Measurements from ENCODE around the gene TADA1.

TADA1 gene

DNA sequence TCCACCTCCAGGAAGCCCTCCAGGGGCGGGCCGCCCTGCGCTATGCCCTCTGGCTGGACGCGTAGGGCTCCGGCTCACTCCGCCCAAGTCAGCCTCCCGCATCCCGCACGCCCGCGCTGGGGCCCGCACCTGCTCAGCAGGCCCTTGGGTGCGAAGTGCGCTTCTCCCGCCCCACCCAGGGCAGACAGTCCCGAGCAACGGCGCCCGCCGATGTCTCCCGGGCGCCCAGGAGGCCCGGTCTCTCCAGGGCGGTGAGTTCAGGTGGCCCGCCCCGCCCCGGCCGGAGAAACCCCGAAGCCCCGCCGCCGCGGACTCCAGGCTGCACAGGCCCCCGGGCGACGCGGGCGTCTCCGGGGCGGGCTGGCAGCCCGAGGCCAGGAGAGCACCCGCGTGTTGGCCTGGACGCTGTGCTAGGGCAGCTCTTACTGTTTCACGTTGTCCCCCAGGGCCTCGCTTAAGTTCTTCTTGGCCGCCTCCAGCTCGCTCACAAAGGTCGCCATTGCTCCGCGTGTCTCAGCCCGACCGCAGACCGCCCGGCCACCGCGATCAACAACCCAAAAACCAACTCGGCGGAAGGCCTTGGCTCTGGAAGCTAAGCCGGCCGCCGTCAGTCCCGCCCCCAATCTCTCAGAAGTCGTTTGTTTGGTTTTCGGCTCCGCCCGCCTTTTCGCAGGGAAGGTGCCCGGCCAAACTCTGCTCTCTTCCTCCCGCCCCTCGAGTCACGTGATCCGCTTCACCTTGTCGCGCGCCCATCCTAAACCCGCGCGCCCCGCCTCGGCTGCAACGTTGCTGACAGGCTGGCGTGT, at the start of gene TADA1:
Gene TADA1, minus strand, starts transcription at position 531 of the 806 bp plus-strand sequence. Its CDS starts 31 bp downstream, at position 500.
- FAIRE-seq (peak; percentile 96), DNase-seq (ENCODE audit: insufficient read length, low spot score) (peak; percentile 83)

- DNase-seq (ENCODE audit: insufficient read length, low spot score) (no peak), FAIRE-seq (peak; percentile 11)
These were observed 48.9 kb upstream of the TADA1 start for GRCh38 chr1:166924823-166925541.

DNA sequence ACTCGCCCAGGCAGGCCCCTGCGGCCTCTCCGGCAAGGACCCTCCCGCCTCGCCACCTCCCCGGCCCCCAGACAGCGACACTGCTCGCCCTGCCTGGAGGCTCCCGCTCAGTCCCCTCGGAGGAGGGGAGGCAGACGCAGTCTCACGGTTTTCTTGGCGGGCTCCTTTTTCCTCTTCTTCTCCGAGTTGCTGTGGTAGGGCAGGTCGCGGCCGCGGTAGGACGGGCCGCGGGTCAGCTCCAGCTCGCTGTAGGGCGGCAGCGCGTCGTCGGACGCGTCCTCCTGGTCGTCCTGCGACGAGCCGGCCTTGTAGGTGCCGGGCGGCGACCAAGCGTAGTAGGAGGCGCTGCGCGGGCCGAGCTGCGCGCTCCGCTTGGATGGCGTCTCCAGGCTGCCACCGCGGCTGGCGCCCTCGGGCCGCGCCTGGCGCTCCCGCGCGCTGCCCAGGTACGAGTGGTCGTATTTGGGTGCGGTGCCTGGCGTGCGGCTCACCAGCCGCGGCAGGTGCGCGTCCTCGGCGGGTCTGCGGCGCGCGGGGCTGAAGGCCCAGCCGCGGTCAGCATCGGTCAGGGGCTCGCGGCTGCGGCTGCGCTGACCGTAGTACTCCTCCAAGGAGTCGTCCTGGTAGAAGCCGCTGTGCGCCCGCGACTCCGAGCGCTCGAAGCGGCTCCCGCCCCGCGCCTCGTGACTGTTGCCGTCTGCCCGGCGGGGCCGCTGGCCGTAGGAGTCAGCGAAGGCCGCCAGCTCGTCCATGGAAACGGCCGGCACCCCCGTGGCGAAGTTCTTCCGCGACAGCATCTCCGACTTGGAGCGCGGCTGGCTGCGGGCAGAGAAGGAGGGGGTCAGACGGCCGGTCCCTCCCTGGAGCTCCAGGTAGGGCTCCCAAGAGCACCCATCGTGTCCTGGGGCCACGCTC, 44.8 kb upstream of the TADA1 start:
- FAIRE-seq: no peak
- DNase-seq (ENCODE audit: insufficient read length, low spot score): no peak

GRCh38 chr1:166918956-166919316, 42.9 kb upstream of the TADA1 start:
- FAIRE-seq: no peak
- no peak for DNase-seq (ENCODE audit: insufficient read length, low spot score)

DNA sequence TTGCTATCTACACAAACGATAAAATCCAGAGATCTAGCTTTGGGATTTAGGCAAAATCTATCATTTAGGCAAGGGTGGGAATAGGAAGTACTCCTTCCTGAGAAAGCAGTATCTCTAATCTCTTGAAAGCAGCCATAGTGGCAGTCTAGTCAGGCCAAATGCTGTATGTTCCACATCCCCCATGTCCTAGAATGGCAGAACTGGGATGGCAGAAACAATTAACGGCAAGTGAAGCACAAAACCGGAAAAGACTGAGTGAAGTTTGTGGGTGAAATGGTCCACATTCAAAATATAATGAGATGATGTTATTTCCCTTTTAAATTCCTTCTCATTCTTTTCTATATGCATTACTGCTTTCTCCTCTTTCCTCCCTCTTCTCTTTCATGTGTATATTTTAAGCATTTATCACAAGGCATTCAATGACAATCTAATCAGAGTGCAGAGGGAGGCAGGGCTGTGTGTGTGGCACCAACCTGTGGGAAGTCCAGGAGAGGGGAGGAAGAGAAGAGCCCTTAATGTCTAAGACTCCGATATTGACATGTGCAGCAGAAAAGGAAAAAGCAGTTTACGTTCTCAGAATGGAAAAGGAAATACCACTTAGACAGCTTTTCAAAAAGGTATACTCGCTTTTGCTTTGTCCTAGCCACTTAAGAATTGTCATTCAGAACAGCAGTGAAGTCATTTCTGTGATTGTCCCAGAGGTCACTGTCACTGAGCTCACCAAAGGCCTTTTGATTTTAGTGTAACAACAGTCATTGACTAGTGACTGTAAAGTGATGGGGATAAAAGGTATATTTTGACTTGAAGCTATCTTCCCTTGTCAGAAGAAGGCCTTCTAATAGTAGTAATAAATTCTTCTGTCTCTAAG, 42.3 kb upstream of the TADA1 start:
- no peak for DNase-seq (ENCODE audit: insufficient read length, low spot score)
- FAIRE-seq: no peak

GRCh38 chr1:166915941-166916340, 39.9 kb upstream of the TADA1 start:
- DNase-seq (ENCODE audit: insufficient read length, low spot score) (no peak), FAIRE-seq (no peak)

GRCh38 chr1:166915042-166915441, 39.0 kb upstream of the TADA1 start:
- FAIRE-seq: no peak
- no peak for DNase-seq (ENCODE audit: insufficient read length, low spot score)

DNA sequence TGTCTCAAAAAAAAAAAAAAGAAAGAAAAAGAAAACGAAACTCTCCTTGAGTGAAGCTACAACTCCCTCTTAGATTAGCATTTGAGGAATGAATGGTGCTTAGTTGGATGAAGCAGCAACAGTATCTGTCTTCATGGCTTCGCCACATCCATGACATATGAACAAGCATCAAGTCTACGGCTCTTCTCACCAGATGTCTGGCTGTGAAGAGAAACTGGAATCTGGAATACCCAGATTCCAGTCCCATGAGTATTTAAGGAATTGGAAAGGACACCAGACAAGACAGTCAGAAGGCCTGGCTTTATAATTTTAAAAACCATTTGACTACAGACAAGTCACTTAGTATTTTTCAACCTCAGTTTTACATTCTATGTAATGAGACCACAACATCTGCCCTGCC, 38.0 kb upstream of the TADA1 start:
- FAIRE-seq (no peak), DNase-seq (ENCODE audit: insufficient read length, low spot score) (no peak)

DNA sequence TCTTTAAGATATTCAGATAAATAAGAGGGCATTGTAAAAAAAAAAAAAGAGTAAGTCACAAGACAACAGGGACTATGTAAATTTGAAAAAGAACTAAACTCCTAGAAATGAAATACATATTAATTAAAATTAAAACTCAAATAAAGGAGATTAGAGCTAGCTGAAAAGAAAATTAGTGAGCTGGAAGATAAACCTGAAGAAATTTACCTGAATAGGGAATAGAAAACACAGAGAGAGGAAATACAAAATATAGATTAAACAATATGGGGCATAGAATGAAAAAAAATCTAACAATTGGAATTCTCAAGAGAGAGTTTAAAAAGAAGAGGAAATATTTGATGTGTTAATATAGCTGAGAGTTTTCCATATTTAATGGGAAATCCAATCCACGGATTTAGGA, 35.6 kb upstream of the TADA1 start:
- no peak for DNase-seq (ENCODE audit: insufficient read length, low spot score)
- no peak for FAIRE-seq

DNA sequence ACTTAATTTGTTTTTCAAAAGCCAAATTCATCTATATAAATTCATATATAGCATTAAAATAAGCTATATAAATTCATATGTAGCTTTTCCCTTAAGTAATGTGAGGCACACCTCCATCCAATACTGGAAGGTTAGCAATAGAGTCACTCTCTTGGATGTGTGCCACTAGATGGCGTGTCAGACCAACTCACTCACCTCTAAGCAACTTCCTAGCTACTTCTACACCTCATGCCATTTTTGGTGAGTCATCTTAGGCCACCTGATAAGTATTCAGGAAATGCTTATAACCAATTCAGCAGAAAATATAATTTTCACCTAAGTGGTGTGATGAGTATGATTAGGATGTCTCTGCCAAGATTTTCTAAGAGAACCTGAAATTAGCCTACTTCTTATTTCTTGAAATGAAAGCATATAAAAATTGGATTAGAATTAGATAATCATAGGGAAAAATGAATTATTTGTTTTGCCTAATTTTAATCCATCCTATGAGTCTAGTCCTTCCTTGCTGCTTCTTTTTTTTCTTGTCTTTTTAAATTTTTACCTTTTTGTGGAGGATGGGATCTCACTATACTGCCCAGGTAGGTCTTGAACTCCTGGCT, 34.4 kb upstream of the TADA1 start:
- peak; percentile 95 for FAIRE-seq
- DNase-seq (ENCODE audit: insufficient read length, low spot score): peak; percentile 74

GRCh38 chr1:166908942-166909341, 32.9 kb upstream of the TADA1 start:
- FAIRE-seq: no peak
- DNase-seq (ENCODE audit: insufficient read length, low spot score): no peak

- no peak for FAIRE-seq
These were observed 31.7 kb upstream of the TADA1 start for GRCh38 chr1:166907763-166908162.

DNA sequence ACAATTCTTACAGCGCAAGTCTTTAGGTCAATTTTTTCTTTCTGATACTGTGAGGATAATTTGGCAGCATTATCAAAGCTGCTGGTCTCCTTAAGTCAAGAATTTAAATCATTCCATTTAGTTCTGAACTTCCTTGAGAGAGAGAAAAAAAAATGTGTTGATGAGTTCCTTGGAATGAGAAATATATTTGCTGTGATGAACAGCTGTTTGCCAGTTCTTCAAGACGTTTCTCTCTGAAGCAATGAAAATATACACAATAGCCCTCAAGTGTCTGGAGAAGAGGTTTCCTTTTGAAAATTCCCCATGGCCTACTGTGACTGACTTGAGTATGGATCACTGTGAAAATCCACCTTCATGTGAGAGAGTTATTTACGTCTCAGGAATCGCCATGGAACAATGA, 31.0 kb upstream of the TADA1 start:
- no peak for DNase-seq (ENCODE audit: insufficient read length, low spot score)
- FAIRE-seq: no peak

More at GRCh38 chr1:166907763-166908162, 31.7 kb upstream of the TADA1 start:
- no peak for DNase-seq (ENCODE audit: insufficient read length, low spot score)

- DNase-seq (ENCODE audit: insufficient read length, low spot score): no peak
- FAIRE-seq: no peak
These were observed 30.6 kb upstream of the TADA1 start for GRCh38 chr1:166906647-166907046.

- no peak for FAIRE-seq
- no peak for DNase-seq (ENCODE audit: insufficient read length, low spot score)
These were observed 29.8 kb upstream of the TADA1 start for GRCh38 chr1:166905900-166906299.

DNA sequence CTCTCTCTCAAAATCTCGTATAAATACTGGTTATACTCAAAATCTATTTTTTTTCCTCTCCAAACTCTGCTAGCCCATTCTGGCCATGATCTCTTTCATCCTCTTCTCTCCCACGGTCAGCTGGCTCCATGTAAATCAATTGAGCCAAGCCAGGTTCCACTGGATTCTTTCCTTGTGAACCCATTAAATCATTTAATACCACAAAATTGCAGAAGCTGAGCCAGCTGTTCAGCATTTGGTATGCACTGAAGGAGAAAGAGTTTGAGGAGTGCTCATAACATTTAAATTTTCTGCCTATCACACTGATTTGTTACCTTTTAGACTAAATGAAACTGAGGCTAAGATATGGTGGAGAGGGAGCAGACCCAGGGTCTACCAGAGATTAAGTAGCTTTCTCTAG, 29.1 kb upstream of the TADA1 start:
- no peak for FAIRE-seq
- DNase-seq (ENCODE audit: insufficient read length, low spot score): no peak

DNA sequence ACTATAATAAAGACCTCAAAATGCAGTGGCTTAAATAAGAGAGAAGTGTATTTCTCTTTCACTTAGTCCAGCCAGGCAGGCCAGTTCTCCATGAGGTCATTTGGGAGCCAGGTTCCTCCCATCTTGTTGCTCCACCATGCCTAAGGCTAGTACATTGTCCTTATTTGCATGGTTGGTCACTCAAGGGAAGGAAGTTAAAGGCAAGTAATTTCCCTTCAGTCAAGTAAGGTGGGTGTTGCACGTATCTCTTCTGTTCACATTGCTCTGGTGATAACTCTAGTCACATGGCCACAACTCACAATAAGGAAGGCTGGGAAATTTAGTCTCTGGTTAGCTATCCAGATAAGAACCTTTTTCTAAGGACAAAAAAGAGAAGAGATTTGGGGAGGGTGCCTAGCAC, 27.2 kb upstream of the TADA1 start:
- FAIRE-seq (no peak), DNase-seq (ENCODE audit: insufficient read length, low spot score) (no peak)

GRCh38 chr1:166902279-166902678, 26.2 kb upstream of the TADA1 start:
- FAIRE-seq: no peak
- DNase-seq (ENCODE audit: insufficient read length, low spot score): no peak

- FAIRE-seq (no peak), DNase-seq (ENCODE audit: insufficient read length, low spot score) (no peak)
These were observed 24.9 kb upstream of the TADA1 start for GRCh38 chr1:166900987-166901386.

DNA sequence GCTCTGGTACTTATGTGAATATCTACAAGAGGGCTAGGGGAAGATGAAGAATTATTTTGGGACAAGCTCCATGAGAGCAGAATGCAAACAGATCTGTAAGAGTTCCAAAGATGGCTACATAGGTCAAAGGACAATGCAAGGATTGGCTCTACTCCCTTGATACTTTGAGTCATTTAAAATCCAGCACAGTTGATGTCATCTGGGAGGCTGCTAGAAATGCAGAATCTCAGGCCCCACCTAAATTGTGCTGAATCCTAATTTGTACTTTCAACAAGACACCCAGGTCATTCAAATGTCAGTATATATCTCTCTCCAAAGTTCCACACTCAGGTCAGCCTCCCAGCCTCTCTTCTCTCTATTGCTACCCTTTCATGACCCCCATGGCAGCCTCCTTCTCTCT, 23.7 kb upstream of the TADA1 start:
- FAIRE-seq (no peak), DNase-seq (ENCODE audit: insufficient read length, low spot score) (no peak)

Measured in GM19239 (cell line).